Endothelial cell of umbilical vein (primary cell): ENCODE measurements around the gene PPIL1. TPM values are rescaled to one million over a fixed set of nuclear protein-coding genes. Genes with fewer than 3 reads are reported as not detected.

Experiments
- BruUV-seq: library from RNA; stranded (reverse); fragments of 400-500 nt; replicated peaks from 2 replicates; lab custom pipeline; 2021; lab: Mats Ljungman, UMichigan
- CTCF ChIA-PET: fragments of 300-600, 350-600 bp; sonication (Branson Sonifier 250); formaldehyde crosslinking; loops from one replicate; lab custom pipeline; 2021; ENCODE audit warnings: antibody characterized with exemption, inconsistent platforms; lab: Charles Lee
- POLR2A ChIA-PET: fragments of 300-600, 350-600 bp; sonication (Branson Sonifier 250); formaldehyde crosslinking; loops from one replicate; lab custom pipeline; 2021; ENCODE audit warnings: antibody characterized with exemption, inconsistent platforms; lab: Charles Lee
- DNase-seq: peaks from one replicate; pipeline ENCODE4 v3.0.0-alpha.2; 2011; ENCODE audit warnings: low read depth, low spot score
- FAIRE-seq: peaks from 2 replicates; lab custom pipeline; 2011; peaks lifted over from hg19 to GRCh38; lab: Jason Lieb, UNC
- H2AFZ ChIP-seq: 2 replicates; pipeline ENCODE4 v1.6.0; 2012; ENCODE audit warnings: low read depth, low read length, control low read depth, inconsistent platforms
- H3K27ac ChIP-seq: 2 replicates; pipeline ENCODE4 v1.5.1; 2011; ENCODE audit warnings: low read depth, mild to moderate bottlenecking, control low read depth, low read length, moderate library complexity; ENCODE audit not compliant: insufficient read depth
- H3K27me3 ChIP-seq, 2 experiments: 2 replicates each; pipeline versions ENCODE4 v1.6.0 to v1.6.1; 2011; ENCODE audit warnings: low read length in 2 of 2, mixed read lengths in 1 of 2; ENCODE audit not compliant: control insufficient read depth in 2 of 2, insufficient read depth in 2 of 2
- H3K36me3 ChIP-seq, 2 experiments: 2 replicates in 1 of 2; 3 replicates in 1 of 2; pipeline ENCODE4 v1.5.1; 2011; ENCODE audit warnings: low read length in 2 of 2, mild to moderate bottlenecking in 1 of 2, moderate library complexity in 1 of 2; ENCODE audit not compliant: control insufficient read depth in 2 of 2, insufficient read depth in 2 of 2; ENCODE audit errors: extremely low read depth in 1 of 2
- H3K4me1 ChIP-seq: 3 replicates; pipeline ENCODE4 v1.5.1; 2011; ENCODE audit warnings: mild to moderate bottlenecking, low read length; ENCODE audit not compliant: control insufficient read depth, insufficient read depth; ENCODE audit errors: extremely low read depth
- H3K4me2 ChIP-seq: 2 replicates; pipeline ENCODE4 v1.6.1; 2011; ENCODE audit warnings: low read length, control low read depth, mixed read lengths; ENCODE audit not compliant: insufficient read depth
- H3K4me3 ChIP-seq, 3 experiments: fragments of 200-600 bp in 1 of 3; sonication (generic), shearing (Covaris generic) in 1 of 3; replicated peaks in 1 of 3; 2 replicates each; pipeline ENCODE4 v1.5.1; 2011 to 2016; ENCODE audit warnings: control low read depth in 3 of 3, low read length in 3 of 3, mild to moderate bottlenecking in 2 of 3, inconsistent platforms in 1 of 3, low read depth in 1 of 3, moderate library complexity in 1 of 3; ENCODE audit not compliant: insufficient read depth in 1 of 3
- H3K79me2 ChIP-seq: 2 replicates; pipeline ENCODE4 v1.6.0; 2012; ENCODE audit warnings: low read length, inconsistent platforms; ENCODE audit not compliant: control insufficient read depth, insufficient read depth
- H3K9ac ChIP-seq: replicated peaks from 2 replicates; pipeline ENCODE3; 2011; ENCODE audit warnings: low read length, control low read depth; ENCODE audit not compliant: insufficient read depth; ENCODE audit errors: extremely low read depth
- H3K9me1 ChIP-seq: replicated peaks from 3 replicates; pipeline ENCODE4 v1.6.0; 2011; ENCODE audit warnings: mild to moderate bottlenecking, low read length; ENCODE audit not compliant: control insufficient read depth, insufficient read depth; ENCODE audit errors: extremely low read depth
- H3K9me3 ChIP-seq: replicated peaks from 2 replicates; pipeline ENCODE4 v1.5.1; 2012; ENCODE audit warnings: low read length, inconsistent platforms; ENCODE audit not compliant: control insufficient read depth, insufficient read depth
- H4K20me1 ChIP-seq: replicated peaks from 2 replicates; pipeline ENCODE3; 2011; ENCODE audit warnings: mild to moderate bottlenecking, low read length; ENCODE audit not compliant: control insufficient read depth, insufficient read depth; ENCODE audit errors: extremely low read depth
- CTCF ChIP-seq, 2 donors: IDR thresholded peaks; 1 replicate in 1 of 2; 2 replicates in 1 of 2; pipeline ENCODE4 v1.5.1; 2011; ENCODE audit warnings: low read length in 2 of 2, mild to moderate bottlenecking in 2 of 2, moderate library complexity in 2 of 2, control low read depth in 1 of 2, inconsistent platforms in 1 of 2, low read depth in 1 of 2; ENCODE audit not compliant: insufficient read depth in 1 of 2; ENCODE audit errors: extremely low read depth in 1 of 2
- EZH2 ChIP-seq: IDR thresholded peaks from 2 replicates; pipeline ENCODE4 v1.6.1; 2012; ENCODE audit warnings: borderline replicate concordance, low read depth, mild to moderate bottlenecking, moderate library complexity, low read length, inconsistent platforms; ENCODE audit not compliant: severe bottlenecking
- FOS ChIP-seq: IDR thresholded peaks from 2 replicates; pipeline ENCODE4 v1.6.1; 2011; ENCODE audit warnings: mild to moderate bottlenecking, low read length, moderate library complexity, borderline replicate concordance; ENCODE audit not compliant: insufficient read depth
- GATA2 ChIP-seq: IDR thresholded peaks from 2 replicates; pipeline ENCODE4 v1.7.0; 2011; ENCODE audit warnings: low read depth, mild to moderate bottlenecking, moderate library complexity, mixed read lengths, low read length; ENCODE audit not compliant: insufficient read length, insufficient read depth
- JUN ChIP-seq: IDR thresholded peaks from 2 replicates; pipeline ENCODE4 v1.6.1; 2011; ENCODE audit warnings: borderline replicate concordance, low read depth; ENCODE audit not compliant: insufficient read length, insufficient read depth
- MYC ChIP-seq: IDR thresholded peaks from one replicate; pipeline ENCODE4 v1.6.1; 2011; ENCODE audit warnings: mild to moderate bottlenecking, low read depth, low read length
- POLR2A ChIP-seq: IDR thresholded peaks from 2 replicates; pipeline ENCODE4 v1.6.1; 2012; ENCODE audit warnings: low read depth, mild to moderate bottlenecking, control low read depth, low read length
- POLR2AphosphoS5 ChIP-seq: IDR thresholded peaks from 2 replicates; pipeline ENCODE4 v1.6.1; 2012; ENCODE audit warnings: low read depth, mild to moderate bottlenecking, control low read depth, low read length, moderate library complexity; ENCODE audit not compliant: insufficient read depth
- dilution Hi-C: fragments of 300-500 bp; cut with MboI; formaldehyde crosslinking; loops from one replicate; pipeline ENCODE4 v1.15.0; 2019; ENCODE audit warnings: low sequenced_read_pairs; ENCODE audit not compliant: extremely low pct_ligation_motif_present
- intact Hi-C: fragments of 100-400 bp; cut with micrococcal nuclease; formaldehyde crosslinking; loops from one replicate; pipeline ENCODE4 v1.10.0; 2022
- polyA plus RNA-seq, 4 experiments: library from polyadenylated mRNA; depleted of rRNA in 3 of 4; stranded (reverse) in 3 of 4; unstranded in 1 of 4; fragments of >200 nt; gene quantifications; 2 replicates each; pipeline versions ENCODE4 v1.2.1 to v1.2.3, GENCODE V29; 2011 to 2012; ENCODE audit warnings: missing spikeins in 1 of 4
- total RNA-seq: library from RNA; stranded (reverse); gene quantifications from 2 replicates; pipeline ENCODE4 v1.2.3, GENCODE V29; 2021
- TF ChIP-seq, protein P1 (sequence below): IDR thresholded peaks from 2 replicates; pipeline ENCODE4 v1.6.1; 2011; ENCODE audit not compliant: insufficient read depth, insufficient read length

PPIL1 gene
- total and polyA plus RNA-seq, 2 donors (not counting 3 experiments of a cell fraction or from before 2014, with no cell fraction given) = 28.6 to 35.6 TPM

DNA sequence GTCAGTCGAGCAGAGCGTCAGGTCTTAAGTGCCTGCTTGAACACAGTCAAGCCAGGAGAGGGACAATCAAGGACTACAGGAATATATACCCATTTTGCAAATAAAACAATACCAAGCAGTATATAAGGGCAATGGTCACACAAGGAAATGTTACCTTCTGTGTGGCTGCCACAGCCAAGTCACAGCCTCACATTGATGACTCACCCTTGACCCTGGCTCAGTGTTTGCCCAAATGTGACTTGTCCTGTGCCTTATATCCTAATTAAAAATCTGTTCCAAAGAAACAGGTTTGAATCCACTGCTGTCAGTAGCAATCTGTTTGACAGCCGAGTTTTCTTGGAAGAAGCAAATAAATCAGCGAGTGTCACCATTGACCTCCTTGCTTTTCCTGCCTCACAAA, 45.4 kb upstream of the PPIL1 start:
- H3K27me3 ChIP-seq = no peaks in the 10 kb centered on the region
- BruUV-seq = no TSS peak
- H3K4me1 ChIP-seq = no peaks in the 10 kb centered on the region
- peaks cover 6 to 13% of the 10 kb centered on the region in 2 experiments for H3K36me3 ChIP-seq
- H3K27ac ChIP-seq = no peak overlapping the region
- H3K9ac ChIP-seq = no peak overlapping the region
- TF ChIP-seq GATA2 = no peak
- POLR2A ChIA-PET = no interaction called here
- H2AFZ ChIP-seq = no peak overlapping the region
- no peak for DNase-seq
- H3K4me2 ChIP-seq = no peak overlapping the region
- H3K9me1 ChIP-seq = no peaks in the 10 kb centered on the region
- dilution Hi-C loops = no loop called here
- H4K20me1 ChIP-seq = no peaks in the 10 kb centered on the region
- CTCF ChIA-PET = no interaction called here
- no peaks in the 10 kb centered on the region for H3K79me2 ChIP-seq
- no peak for FAIRE-seq
- intact Hi-C loops = no loop called here
- H3K4me3 ChIP-seq = no peak overlapping the region
- H3K9me3 ChIP-seq = no peaks in the 10 kb centered on the region

- H3K27me3 ChIP-seq = no peaks in the 10 kb centered on the region
- TF ChIP-seq EZH2 = no peak
- TF ChIP-seq GATA2 = no peak
- no peak for TF ChIP-seq FOS
- no peak for TF ChIP-seq JUN
- TF ChIP-seq POLR2A = no peak
- no peak for TF ChIP-seq MYC
- TF ChIP-seq CTCF (IDR thresholded peaks at IDR 0.05; ENCODE audit: extremely low read depth in 1 of 2, insufficient read depth in 1 of 2, low read depth in 1 of 2, low read length in 2 of 2) = no peak
- no peak for TF ChIP-seq POLR2AphosphoS5
- TF ChIP-seq, protein P1, sequence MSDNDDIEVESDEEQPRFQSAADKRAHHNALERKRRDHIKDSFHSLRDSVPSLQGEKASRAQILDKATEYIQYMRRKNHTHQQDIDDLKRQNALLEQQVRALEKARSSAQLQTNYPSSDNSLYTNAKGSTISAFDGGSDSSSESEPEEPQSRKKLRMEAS = no peak
- no peaks in the 10 kb centered on the region for H3K9me1 ChIP-seq
- POLR2A ChIA-PET = no interaction called here
- H4K20me1 ChIP-seq = no peaks in the 10 kb centered on the region
- H3K79me2 ChIP-seq = no peaks in the 10 kb centered on the region
- no peak overlapping the region for H3K9ac ChIP-seq
- no TSS peak for BruUV-seq
- no peak overlapping the region for H3K27ac ChIP-seq
- FAIRE-seq (no peak), DNase-seq (no peak)
- no peak overlapping the region for H3K4me3 ChIP-seq
- CTCF ChIA-PET = interaction anchor here (0.6 kb wide), 1 partner anchor 158 kb away, joined by 3 read pairs; no protein-coding TSS in a partner anchor
- no peak overlapping the region for H2AFZ ChIP-seq
- dilution Hi-C loops = no loop called here
- no peaks in the 10 kb centered on the region for H3K9me3 ChIP-seq
- peaks cover 5% of the 10 kb centered on the region for H3K4me1 ChIP-seq
- H3K4me2 ChIP-seq = no peak overlapping the region
- intact Hi-C loops = no loop called here
- H3K36me3 ChIP-seq = peaks cover 4 to 5% of the 10 kb centered on the region in 2 experiments
These were observed 43.1 kb upstream of the PPIL1 start for GRCh38 chr6:36917541-36918193.
